LNCaP clone FGC (cell line): ENCODE measurements around the gene MTARC1.

Experiments used
- DNase-seq: peaks from one replicate; pipeline ENCODE4 v3.0.0-alpha.2; 2011; ENCODE audit warnings: low read depth
- H3K4me3 ChIP-seq: 2 replicates; pipeline ENCODE4 v1.5.1; 2011; ENCODE audit warnings: mild to moderate bottlenecking, low read depth, low read length, control low read depth
- TF ChIP-seq, protein P1 (sequence below): IDR thresholded peaks from 2 replicates; pipeline ENCODE4 v1.5.1; 2012; ENCODE audit warnings: mild to moderate bottlenecking; ENCODE audit not compliant: control insufficient read depth, insufficient read depth; ENCODE audit errors: extremely low read depth

Gene MTARC1

GRCh38 chr1:220768126-220768601 is 18.5 kb upstream of the MTARC1 start:
- TF ChIP-seq, protein P1, sequence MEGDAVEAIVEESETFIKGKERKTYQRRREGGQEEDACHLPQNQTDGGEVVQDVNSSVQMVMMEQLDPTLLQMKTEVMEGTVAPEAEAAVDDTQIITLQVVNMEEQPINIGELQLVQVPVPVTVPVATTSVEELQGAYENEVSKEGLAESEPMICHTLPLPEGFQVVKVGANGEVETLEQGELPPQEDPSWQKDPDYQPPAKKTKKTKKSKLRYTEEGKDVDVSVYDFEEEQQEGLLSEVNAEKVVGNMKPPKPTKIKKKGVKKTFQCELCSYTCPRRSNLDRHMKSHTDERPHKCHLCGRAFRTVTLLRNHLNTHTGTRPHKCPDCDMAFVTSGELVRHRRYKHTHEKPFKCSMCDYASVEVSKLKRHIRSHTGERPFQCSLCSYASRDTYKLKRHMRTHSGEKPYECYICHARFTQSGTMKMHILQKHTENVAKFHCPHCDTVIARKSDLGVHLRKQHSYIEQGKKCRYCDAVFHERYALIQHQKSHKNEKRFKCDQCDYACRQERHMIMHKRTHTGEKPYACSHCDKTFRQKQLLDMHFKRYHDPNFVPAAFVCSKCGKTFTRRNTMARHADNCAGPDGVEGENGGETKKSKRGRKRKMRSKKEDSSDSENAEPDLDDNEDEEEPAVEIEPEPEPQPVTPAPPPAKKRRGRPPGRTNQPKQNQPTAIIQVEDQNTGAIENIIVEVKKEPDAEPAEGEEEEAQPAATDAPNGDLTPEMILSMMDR = no peak
- DNase-seq = no peak
- H3K4me3 ChIP-seq = no peak overlapping the region

- no peak for DNase-seq
- TF ChIP-seq, protein P1 = no peak
- no peak overlapping the region for H3K4me3 ChIP-seq
Observed at GRCh38 chr1:220769205-220769604, 17.5 kb upstream of the MTARC1 start.

DNA sequence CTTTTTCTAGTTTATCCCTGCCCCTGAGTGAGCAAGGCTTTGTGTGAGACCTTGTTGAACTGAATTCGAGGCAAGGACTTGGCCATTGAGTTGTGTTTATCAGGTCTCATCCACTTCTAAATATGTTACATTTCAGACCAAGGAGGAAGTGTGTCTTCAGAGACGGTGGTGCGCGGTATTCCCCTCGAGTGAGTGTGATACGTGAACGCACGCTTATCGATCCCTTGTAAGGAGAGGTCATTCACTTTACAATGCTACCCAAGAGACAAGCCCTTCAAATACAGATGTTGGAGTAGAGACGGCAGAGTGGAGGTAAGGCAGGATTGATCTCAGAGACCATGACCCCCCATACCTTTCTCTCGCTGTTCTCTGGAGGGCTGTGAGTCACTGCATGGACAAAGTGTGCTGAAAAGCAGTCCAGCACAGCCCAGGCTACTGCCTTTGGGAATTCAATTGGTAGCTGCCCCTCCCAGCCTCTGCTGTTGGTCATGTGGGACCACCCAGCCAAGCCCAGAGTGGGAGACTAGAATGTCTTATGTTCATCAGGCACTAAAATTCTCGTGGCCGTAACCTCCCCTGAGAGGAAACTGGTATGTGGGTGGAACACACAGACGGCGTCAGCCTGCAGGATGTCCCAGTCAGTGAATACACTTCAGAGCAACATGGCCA is 16.3 kb upstream of the MTARC1 start:
- no peak for DNase-seq

DNA sequence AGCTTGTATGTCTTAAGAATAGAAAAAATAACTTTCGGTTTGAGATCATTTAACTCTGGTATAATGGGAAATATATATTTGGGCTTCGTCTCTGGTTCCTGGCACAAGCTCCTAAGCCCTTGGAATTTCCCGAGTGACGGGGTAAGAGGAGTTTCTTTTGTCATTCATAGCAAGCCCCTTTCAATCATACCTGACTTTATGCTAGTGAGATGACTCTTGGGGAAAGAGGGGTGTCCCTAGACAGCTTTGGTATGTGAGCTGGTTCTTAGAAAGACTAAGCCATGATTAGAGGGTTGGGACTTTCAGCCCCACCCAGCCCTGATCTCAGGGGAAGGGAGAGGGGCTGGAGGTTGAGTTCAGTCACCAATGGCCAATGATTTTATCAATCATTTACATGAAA is 13.9 kb upstream of the MTARC1 start:
- DNase-seq = no peak
- no peak overlapping the region for H3K4me3 ChIP-seq
- TF ChIP-seq, protein P1 = no peak

More for the DNA sequence above, 16.3 kb upstream of the MTARC1 start:
- H3K4me3 ChIP-seq = no peak overlapping the region
- TF ChIP-seq, protein P1 = no peak

GRCh38 chr1:220775240-220775853 is 11.4 kb upstream of the MTARC1 start:
- DNase-seq = no peak
- TF ChIP-seq, protein P1 = peak; percentile 83
- H3K4me3 ChIP-seq = no peak overlapping the region

DNA sequence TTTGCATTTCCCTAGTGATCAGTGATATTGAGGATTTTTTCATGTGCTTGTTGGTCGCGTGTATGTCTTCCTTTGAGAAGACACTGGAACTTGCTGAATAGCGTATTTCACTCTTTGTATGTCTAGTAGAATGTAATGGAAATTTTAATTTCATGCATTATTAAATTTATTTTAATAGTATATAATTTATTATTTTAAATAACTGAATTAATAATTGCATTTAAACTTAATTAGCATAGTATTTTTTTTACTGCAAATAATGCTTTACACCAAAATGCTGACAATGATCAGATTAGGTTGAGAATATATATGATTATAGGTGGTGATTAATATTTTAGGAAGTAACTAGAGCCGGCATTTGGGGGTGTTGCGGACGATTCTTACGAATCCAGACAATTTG is 10.5 kb upstream of the MTARC1 start:
- no peak for DNase-seq
- no peak overlapping the region for H3K4me3 ChIP-seq
- TF ChIP-seq, protein P1 = no peak
